ENCODE data around the gene ZGPAT. TPM values are rescaled to one million over a fixed set of nuclear protein-coding genes. Genes with fewer than 3 reads are reported as not detected.
A peak's percentile ranks its signal among the peaks of the same experiment; 100 is the strongest.

The ZGPAT gene
- total RNA-seq, 2 experiments from 2014 or later, result 15.3 to 21.9 TPM

DNA sequence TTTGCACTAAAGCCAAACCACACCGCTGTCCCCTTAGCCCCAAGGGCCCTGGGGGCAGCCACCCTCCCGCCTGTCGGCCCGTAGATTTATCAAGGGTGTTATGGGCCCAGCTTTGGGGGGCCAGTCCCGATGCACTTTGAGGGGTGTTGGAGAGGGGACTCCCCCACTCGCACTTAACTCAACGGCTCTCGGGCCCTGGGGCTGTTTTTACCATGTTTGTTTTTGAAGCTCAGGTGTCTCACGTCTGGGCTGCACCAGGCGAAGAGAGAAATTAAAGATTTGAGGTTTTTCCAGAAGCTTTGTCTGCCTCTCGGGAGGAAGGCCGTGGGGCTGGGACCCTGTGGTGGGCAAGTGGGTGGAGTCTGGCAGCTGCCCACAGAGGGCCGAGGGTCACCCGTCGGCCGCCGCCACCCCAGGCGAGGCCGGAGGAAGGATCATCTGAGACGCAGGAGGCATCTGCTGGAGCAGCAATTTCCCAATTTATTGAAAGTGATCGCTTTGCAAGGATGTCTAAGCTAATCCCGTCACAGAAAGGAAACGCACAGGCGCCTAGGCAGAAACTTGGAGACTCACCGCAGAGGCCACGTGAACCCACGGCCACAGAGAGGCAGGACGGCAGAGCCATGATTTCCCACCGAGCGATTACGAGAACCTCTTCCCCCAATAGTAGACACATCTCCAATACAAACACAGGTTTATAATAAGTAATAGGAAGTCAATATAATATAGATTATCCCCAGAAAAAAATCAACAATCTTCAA lies 35.6 kb downstream of the ZGPAT start:
- no peaks in the 10 kb centered on the region for H3K9me3 Mint-ChIP-seq (ENCODE audit: low read depth)
- no peaks in the 10 kb centered on the region for H3K4me1 Mint-ChIP-seq
- intact Hi-C loops (cut with DNase I, micrococcal nuclease), result loop anchor here in 1 of 2 experiments (5.0 kb wide), 1 partner anchor 36 kb away; the partner anchor contains the start of genes ARFRP1 and ZGPAT
- DNase-seq (no peak), ATAC-seq (no peak)
- ChIA-PET POLR2A (interaction anchor here (0.6 kb wide), 2 partner anchors 102 to 122 kb away, joined by 3 to 6 read pairs; no protein-coding TSS in a partner anchor), CTCF (interaction anchor here (0.7 kb wide), 1 partner anchor 86 kb away, joined by 3 read pairs; no protein-coding TSS in a partner anchor)
- no peak overlapping the region for H3K27ac Mint-ChIP-seq
- H3K36me3 Mint-ChIP-seq (ENCODE audit: low read depth), result peaks cover 2% of the 10 kb centered on the region
- no peak overlapping the region for H3K4me3 Mint-ChIP-seq
- H3K27me3 Mint-ChIP-seq, result no peaks in the 10 kb centered on the region

DNA sequence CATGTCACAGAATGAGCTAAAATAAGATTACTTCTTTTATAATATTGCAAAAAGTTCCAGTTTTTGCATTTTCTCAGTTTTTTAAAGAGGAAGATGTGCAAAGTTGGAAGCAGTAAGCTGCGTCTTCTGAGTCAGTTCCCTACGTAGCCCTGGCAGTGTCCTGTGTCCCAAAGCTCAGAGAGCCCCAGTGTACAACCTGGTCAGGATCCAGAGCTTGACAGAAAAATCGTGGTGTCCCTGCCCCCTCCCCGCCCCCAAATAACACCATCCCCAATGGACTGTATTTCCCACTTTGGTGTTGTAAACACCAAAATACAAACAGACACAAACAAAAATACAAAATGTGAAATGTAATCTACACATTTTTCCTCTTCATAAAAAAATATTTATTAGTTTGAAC lies 36.3 kb downstream of the ZGPAT start:
- CTCF ChIA-PET, result interaction anchor here (0.7 kb wide), 1 partner anchor 85 kb away, joined by 3 read pairs; no protein-coding TSS in a partner anchor
- no peak overlapping the region for H3K4me3 Mint-ChIP-seq
- H3K4me1 Mint-ChIP-seq, result peaks cover 2% of the 10 kb centered on the region
- H3K9me3 Mint-ChIP-seq (ENCODE audit: low read depth), result no peaks in the 10 kb centered on the region
- POLR2A ChIA-PET, result no interaction called here
- ATAC-seq (no peak), DNase-seq (no peak)
- H3K27me3 Mint-ChIP-seq, result no peaks in the 10 kb centered on the region
- intact Hi-C loops (cut with DNase I, micrococcal nuclease), result loop anchor here in 1 of 2 experiments (5.0 kb wide), 1 partner anchor 37 kb away; the partner anchor contains the start of genes ARFRP1 and ZGPAT
- H3K27ac Mint-ChIP-seq, result no peak overlapping the region
- H3K36me3 Mint-ChIP-seq (ENCODE audit: low read depth), result peaks cover 2% of the 10 kb centered on the region

DNA sequence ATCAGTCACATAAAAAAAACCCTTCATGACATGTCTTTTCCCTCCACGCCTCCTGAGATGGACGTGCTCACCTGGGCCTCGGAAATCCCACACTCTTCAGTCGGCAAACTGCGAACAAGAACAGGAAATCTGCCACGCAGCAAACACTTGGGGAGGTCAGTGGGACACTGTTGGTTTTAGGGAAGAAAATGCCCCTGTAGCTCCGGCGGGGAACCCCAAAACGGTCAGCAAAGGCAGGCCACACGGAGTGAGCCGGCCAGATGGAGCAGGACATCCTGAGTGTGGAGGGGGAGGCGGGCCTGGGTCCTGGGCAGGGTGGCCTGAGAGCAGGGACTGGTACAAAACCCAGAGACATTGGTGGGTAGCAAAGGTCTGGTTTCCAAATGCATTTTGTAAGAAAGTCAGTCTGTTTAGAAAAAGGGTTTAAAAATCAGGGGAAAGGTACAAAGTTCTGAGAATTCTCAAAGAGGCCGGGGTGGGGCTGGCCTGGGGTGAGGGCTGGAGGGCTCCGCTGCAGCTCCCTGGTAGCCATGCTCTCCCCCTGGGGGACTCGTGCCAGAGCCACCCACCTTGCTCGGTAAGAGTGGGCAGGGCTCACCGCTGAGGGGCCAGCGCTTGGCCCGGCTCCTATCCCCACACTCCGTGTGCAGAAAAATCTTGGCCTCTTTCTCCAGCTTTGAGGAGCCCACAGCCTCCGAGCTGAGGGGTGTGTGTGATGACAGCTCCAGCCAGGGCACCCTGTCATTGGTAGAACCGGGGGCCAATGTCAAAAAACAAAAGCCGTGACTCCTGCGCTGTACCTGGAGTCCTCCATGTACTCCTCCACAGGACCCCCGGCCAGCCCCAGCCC lies 37.0 kb downstream of the ZGPAT start:
- H3K27me3 Mint-ChIP-seq, result no peaks in the 10 kb centered on the region
- H3K4me3 Mint-ChIP-seq, result no peak overlapping the region
- no peak overlapping the region for H3K27ac Mint-ChIP-seq
- DNase-seq (no peak), ATAC-seq (no peak)
- H3K4me1 Mint-ChIP-seq, result peaks cover 6% of the 10 kb centered on the region
- POLR2A ChIA-PET, result no interaction called here
- H3K36me3 Mint-ChIP-seq (ENCODE audit: low read depth), result peaks cover 2% of the 10 kb centered on the region
- no peaks in the 10 kb centered on the region for H3K9me3 Mint-ChIP-seq (ENCODE audit: low read depth)
- CTCF ChIA-PET, result interaction anchor here (0.7 kb wide), 1 partner anchor 24 kb away, joined by 3 read pairs; no protein-coding TSS in a partner anchor
- intact Hi-C loops (cut with DNase I, micrococcal nuclease), result loop anchor here in 1 of 2 experiments (5.0 kb wide), 1 partner anchor 37 kb away; the partner anchor contains the start of genes ARFRP1 and ZGPAT

DNA sequence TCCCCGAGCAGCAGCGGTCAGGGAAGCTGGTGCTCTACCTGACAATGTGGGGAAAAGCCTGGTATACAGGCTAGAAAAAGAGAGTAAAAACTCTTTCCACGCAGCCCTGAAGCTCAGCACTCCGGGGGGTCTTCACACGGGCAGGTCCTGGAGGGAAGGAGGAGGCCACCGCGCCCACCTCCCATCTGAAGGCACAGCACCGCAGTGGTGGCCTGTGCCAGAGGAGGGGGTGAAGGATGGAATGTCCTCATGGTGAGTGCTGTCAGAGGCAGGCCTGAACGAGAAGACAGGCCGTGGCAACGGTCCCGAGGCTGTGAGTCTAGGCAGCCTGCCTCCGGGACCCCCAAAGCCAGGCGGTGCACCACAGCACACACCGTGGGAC lies 37.6 kb downstream of the ZGPAT start:
- H3K4me1 Mint-ChIP-seq, result peaks cover 7% of the 10 kb centered on the region
- CTCF ChIA-PET, result interaction anchor here (0.7 kb wide), 1 partner anchor 24 kb away, joined by 3 read pairs; no protein-coding TSS in a partner anchor

DNA sequence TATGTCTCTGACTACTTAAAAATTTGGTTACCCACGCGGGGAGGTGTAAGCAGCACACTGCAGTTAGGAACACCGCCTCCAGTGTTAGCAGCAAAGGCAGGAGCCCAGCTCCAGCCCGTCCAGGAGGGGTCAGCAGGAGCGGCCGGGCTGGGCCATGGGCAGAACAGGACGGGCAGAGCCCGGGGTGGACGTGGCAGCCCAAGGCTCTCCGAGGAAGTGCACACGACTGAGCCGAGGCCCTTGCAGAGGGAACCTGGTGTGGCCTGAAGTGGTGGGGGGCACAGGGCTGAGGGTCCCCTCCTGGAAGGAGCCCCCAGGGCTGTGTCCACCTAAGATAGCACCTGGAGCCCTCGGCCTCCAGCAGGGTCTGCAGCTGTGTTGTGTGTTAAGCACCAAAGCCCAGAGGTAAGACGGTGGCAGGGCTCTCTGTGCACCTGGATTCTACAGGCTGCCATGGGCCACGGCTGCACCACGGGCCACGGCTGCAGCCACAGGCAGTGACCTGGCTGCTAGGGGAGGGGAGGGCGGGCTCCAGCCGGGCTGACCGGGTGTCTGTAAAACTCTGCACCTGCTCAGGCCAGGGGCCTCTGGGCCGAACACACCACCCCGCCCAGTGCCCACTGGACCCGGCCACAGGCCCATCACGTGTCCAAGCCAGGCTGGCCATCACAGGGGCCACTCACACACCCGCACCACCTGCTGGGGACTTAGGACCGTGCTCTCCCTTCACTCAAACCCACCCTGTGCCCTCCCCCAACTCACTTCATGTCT lies 38.3 kb downstream of the ZGPAT start:
- intact Hi-C loops (cut with DNase I, micrococcal nuclease), result no loop called here
- ChIA-PET CTCF (no interaction called here), POLR2A (no interaction called here)
- no peak for DNase-seq
- ATAC-seq, result no peak
- Mint-ChIP-seq H3K36me3 (ENCODE audit: low read depth) (peaks cover 2% of the 10 kb centered on the region), H3K9me3 (ENCODE audit: low read depth) (no peaks in the 10 kb centered on the region), H3K27me3 (no peaks in the 10 kb centered on the region), H3K4me1 (peaks cover 13% of the 10 kb centered on the region), H3K4me3 (no peak overlapping the region), H3K27ac (no peak overlapping the region)

More for the DNA sequence above, 37.6 kb downstream of the ZGPAT start:
- no peak for DNase-seq
- no peak for ATAC-seq
- POLR2A ChIA-PET, result no interaction called here
- peaks cover 2% of the 10 kb centered on the region for H3K36me3 Mint-ChIP-seq (ENCODE audit: low read depth)
- intact Hi-C loops (cut with DNase I, micrococcal nuclease), result no loop called here
- H3K27me3 Mint-ChIP-seq, result no peaks in the 10 kb centered on the region
- H3K4me3 Mint-ChIP-seq, result no peak overlapping the region
- no peaks in the 10 kb centered on the region for H3K9me3 Mint-ChIP-seq (ENCODE audit: low read depth)
- H3K27ac Mint-ChIP-seq, result no peak overlapping the region

DNA sequence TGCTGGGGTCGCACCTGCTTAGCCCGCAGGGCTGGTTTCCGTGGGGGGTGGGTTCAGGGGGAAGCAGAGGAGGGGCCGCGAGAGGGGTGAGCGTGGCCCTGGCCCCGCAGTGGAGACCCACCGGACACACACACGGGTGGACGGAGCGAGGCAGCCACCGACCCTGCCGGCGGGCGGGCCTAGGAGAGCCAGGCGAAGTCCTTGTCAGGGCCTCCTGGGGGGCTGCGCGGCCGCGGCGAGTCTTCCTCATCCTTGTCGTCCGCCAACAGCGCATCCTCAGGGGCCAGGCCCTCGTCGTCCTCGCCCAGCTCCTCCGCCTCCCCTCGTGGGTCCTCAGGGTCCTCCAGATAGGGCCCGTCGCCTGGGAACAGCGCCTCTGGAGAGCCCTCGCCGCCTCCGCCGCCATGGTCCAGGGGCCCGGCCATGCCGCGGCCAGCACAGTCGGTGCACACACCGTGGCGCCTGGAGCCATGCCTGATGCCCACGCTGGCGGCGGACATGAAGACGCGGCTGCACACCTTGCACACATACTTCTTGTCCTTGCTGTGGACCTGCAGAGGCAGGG lies 39.0 kb downstream of the ZGPAT start:
- ChIA-PET POLR2A (no interaction called here), CTCF (no interaction called here)
- Mint-ChIP-seq H3K4me3 (no peak overlapping the region), H3K36me3 (ENCODE audit: low read depth) (peaks cover 2% of the 10 kb centered on the region), H3K27ac (no peak overlapping the region), H3K4me1 (peaks cover 17% of the 10 kb centered on the region), H3K27me3 (no peaks in the 10 kb centered on the region), H3K9me3 (ENCODE audit: low read depth) (no peaks in the 10 kb centered on the region)
- no peak for ATAC-seq
- no peak for DNase-seq
- intact Hi-C loops (cut with DNase I, micrococcal nuclease), result no loop called here

DNA sequence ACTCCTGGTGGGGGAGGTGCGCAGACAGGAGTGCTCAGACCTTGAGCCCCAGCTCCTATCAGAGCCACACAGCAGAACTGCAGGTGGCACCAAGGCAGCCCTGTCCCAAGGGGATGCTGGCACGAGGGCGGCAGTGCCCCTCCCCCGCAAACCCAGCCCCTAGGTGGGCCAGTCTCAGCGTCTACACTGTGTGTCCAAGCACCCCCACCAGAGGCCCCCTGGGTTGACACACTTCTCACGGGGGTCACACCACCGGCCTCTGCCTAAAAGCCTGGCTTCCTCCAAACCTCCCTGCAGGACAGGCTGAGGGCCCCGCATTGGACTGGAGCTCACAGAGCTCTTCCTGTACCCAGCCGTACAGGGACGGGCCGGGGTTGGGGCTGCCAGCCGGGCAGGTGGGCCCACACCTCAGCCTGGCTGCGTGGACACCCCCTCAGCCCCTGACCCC lies 39.8 kb downstream of the ZGPAT start:
- no peaks in the 10 kb centered on the region for H3K9me3 Mint-ChIP-seq (ENCODE audit: low read depth)
- no peaks in the 10 kb centered on the region for H3K27me3 Mint-ChIP-seq
- no peak for ATAC-seq
- ChIA-PET POLR2A (no interaction called here), CTCF (interaction anchor here (0.8 kb wide), 1 partner anchor 22 kb away, joined by 3 read pairs; no protein-coding TSS in a partner anchor)
- peaks cover 2% of the 10 kb centered on the region for H3K36me3 Mint-ChIP-seq (ENCODE audit: low read depth)
- intact Hi-C loops (cut with DNase I, micrococcal nuclease), result no loop called here
- no peak for DNase-seq
- no peak overlapping the region for H3K27ac Mint-ChIP-seq
- H3K4me1 Mint-ChIP-seq, result peaks cover 20% of the 10 kb centered on the region
- no peak overlapping the region for H3K4me3 Mint-ChIP-seq

DNA sequence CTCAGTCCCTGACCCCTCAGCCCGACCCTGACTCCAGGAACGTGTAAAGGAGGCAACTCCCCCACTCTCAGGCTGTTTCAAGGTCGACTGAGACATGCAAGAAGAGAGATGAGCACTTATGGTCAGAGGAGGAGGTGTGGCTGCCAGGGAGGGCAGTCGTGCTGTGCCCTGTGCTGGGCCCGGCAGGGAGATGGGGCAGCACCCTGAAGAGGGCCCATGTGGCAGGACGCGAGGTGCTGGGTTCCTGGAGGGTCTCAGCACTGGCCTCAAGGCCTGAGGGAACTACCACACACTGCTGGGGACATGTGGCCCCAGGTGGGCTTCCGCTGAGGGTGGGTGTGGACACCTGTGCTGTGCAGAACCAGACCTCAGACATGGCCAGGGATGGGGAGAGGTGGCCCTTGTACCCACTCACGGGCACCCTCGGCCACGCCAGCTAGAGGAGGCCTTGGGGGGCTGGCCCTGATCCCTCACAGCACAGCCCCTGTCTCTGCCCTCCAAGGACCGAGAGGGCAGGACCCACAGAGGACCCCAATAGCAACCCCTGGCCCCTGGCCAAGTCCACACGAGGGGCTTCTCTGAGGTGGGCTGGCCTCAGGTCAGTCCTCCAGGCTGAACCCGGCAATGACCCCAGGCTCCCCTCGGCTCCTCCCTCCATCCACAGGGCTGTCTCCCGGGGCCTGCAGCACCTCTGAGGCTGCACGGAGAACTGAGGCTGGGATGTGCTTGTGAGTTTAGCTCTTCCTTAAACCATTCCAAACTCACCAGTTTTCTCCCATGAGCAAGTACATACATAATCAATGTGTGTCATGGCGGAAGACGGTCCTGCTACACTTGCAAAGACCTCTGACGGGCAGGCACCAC lies 40.5 kb downstream of the ZGPAT start:
- Mint-ChIP-seq H3K27ac (peak overlapping the region; percentile 34), H3K4me1 (peaks cover 20% of the 10 kb centered on the region), H3K4me3 (no peak overlapping the region), H3K36me3 (ENCODE audit: low read depth) (peaks cover 2% of the 10 kb centered on the region), H3K27me3 (no peaks in the 10 kb centered on the region), H3K9me3 (ENCODE audit: low read depth) (no peaks in the 10 kb centered on the region)
- POLR2A ChIA-PET, result no interaction called here
- DNase-seq, result no peak
- CTCF ChIA-PET, result interaction anchor here (0.8 kb wide), 1 partner anchor 21 kb away, joined by 3 read pairs; no protein-coding TSS in a partner anchor
- intact Hi-C loops (cut with DNase I, micrococcal nuclease), result no loop called here
- no peak for ATAC-seq

DNA sequence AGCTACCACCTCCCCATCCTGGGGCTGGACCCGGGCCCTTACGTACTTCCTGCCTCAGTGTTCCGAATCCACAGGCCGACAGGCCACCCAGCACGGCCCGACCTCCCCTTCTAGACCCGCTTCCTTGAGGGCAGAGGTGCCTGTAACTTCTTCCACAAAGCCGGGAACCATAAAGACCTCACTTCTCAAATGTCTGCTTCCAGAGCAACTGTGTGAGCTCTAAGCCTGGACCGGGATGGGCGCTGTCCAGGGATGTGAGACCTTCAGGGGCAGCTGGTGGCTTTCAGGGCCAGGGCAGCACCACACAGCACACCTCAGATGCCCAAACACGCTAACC lies 41.1 kb downstream of the ZGPAT start:
- ATAC-seq, result no peak
- intact Hi-C loops (cut with DNase I, micrococcal nuclease), result no loop called here
- Mint-ChIP-seq H3K4me1 (peaks cover 20% of the 10 kb centered on the region), H3K9me3 (ENCODE audit: low read depth) (no peaks in the 10 kb centered on the region), H3K4me3 (no peak overlapping the region), H3K27me3 (no peaks in the 10 kb centered on the region), H3K36me3 (ENCODE audit: low read depth) (no peaks in the 10 kb centered on the region), H3K27ac (peak overlapping the region; percentile 34)
- ChIA-PET POLR2A (no interaction called here), CTCF (no interaction called here)
- DNase-seq, result no peak
